ENCODE data around the gene RASSF10.

RASSF10 gene

GRCh38 chr11:12994476-12994875 is 14.6 kb upstream of the RASSF10 start:
- no peak for DNase-seq (ENCODE audit: low spot score)

- DNase-seq (ENCODE audit: low spot score): no peak
Measured at GRCh38 chr11:12995188-12995587, 13.9 kb upstream of the RASSF10 start.

- DNase-seq (ENCODE audit: low spot score): no peak
Measured at GRCh38 chr11:12995823-12996222, 13.3 kb upstream of the RASSF10 start.

- no peak for DNase-seq (ENCODE audit: low spot score)
Measured at GRCh38 chr11:12997168-12997567, 11.9 kb upstream of the RASSF10 start.

- no peak for DNase-seq (ENCODE audit: low spot score)
Measured at GRCh38 chr11:12998336-12998735, 10.8 kb upstream of the RASSF10 start.

GRCh38 chr11:12999597-12999996 is 9.5 kb upstream of the RASSF10 start:
- no peak for DNase-seq (ENCODE audit: low spot score)

GRCh38 chr11:13000116-13000515 is 9.0 kb upstream of the RASSF10 start:
- DNase-seq (ENCODE audit: low spot score): no peak

- no peak for DNase-seq (ENCODE audit: low spot score)
Measured at GRCh38 chr11:13000721-13001120, 8.4 kb upstream of the RASSF10 start.

GRCh38 chr11:13003736-13004493 is 5.2 kb upstream of the RASSF10 start:
- DNase-seq (ENCODE audit: low spot score): no peak

- no peak for DNase-seq (ENCODE audit: low spot score)
Measured at GRCh38 chr11:13007182-13008060, 1.7 kb upstream of the RASSF10 start.

GRCh38 chr11:13008061-13008435 is 1.1 kb upstream of the RASSF10 start:
- DNase-seq (ENCODE audit: low spot score): no peak

GRCh38 chr11:13009476-13009920 is 382 bp downstream of the RASSF10 start:
- DNase-seq (ENCODE audit: low spot score): no peak

GRCh38 chr11:13009921-13010748 is 1.0 kb downstream of the RASSF10 start:
- DNase-seq (ENCODE audit: low spot score): no peak

- no peak for DNase-seq (ENCODE audit: low spot score)
Measured at GRCh38 chr11:13010749-13011465, 1.8 kb downstream of the RASSF10 start.

- DNase-seq (ENCODE audit: low spot score): no peak
Measured at GRCh38 chr11:13011466-13012055, 2.4 kb downstream of the RASSF10 start.

GRCh38 chr11:13012056-13012661 is 3.0 kb downstream of the RASSF10 start:
- no peak for DNase-seq (ENCODE audit: low spot score)

GRCh38 chr11:13013054-13013488 is 4.0 kb downstream of the RASSF10 start:
- DNase-seq (ENCODE audit: low spot score): no peak

GRCh38 chr11:13015753-13016152 is 6.6 kb downstream of the RASSF10 start:
- DNase-seq (ENCODE audit: low spot score): no peak

GRCh38 chr11:13016415-13016814 is 7.3 kb downstream of the RASSF10 start:
- DNase-seq (ENCODE audit: low spot score): no peak

GRCh38 chr11:13019313-13019712 is 10.2 kb downstream of the RASSF10 start:
- DNase-seq (ENCODE audit: low spot score): no peak

- no peak for DNase-seq (ENCODE audit: low spot score)
Measured at GRCh38 chr11:13023423-13023822, 14.3 kb downstream of the RASSF10 start.

Measured in CD4-positive, alpha-beta T cell treated with Interleukin-6 at 100 ng/mL for 8 hours (primary cell).